ENCODE results near the gene OR1L4.

DNA sequence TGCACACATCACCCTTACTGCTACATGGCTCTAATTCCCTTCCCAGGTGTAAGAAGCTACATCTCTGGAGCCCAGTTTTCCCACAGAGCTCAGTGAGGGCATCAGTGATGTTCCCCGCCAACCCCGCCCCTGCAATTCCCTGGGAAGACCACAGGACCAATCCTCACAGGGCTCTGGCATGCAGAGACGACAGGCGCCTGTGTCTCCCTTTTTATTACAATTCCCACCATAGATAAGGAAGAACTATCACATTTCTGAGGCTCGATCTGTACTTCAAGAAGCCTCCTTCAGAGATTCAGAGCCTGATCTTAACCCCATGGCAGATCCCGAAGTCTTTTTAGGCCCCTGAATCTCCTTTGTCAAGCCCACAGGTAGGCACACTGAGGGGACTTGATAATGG lies 18.2 kb downstream of the OR1L4 start, which contains the start of gene OR1L6:
- TF ChIP-seq, protein P1, sequence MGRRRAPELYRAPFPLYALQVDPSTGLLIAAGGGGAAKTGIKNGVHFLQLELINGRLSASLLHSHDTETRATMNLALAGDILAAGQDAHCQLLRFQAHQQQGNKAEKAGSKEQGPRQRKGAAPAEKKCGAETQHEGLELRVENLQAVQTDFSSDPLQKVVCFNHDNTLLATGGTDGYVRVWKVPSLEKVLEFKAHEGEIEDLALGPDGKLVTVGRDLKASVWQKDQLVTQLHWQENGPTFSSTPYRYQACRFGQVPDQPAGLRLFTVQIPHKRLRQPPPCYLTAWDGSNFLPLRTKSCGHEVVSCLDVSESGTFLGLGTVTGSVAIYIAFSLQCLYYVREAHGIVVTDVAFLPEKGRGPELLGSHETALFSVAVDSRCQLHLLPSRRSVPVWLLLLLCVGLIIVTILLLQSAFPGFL (CRISPR knock-in tag; IDR thresholded peaks at IDR 0.05; ENCODE audit: borderline replicate concordance): no peak
- TF ChIP-seq NFYB (CRISPR knock-in tag; conservative IDR thresholded peaks at IDR 0.05; ENCODE audit: low read depth) (no peak), FOXJ3 (CRISPR knock-in tag; IDR thresholded peaks at IDR 0.05; ENCODE audit: borderline replicate concordance) (no peak), FOXK1 (CRISPR knock-in tag; IDR thresholded peaks at IDR 0.05) (no peak), GABPB1 (CRISPR knock-in tag; IDR thresholded peaks at IDR 0.05) (no peak), ELF4 (CRISPR knock-in tag; IDR thresholded peaks at IDR 0.05; ENCODE audit: low read depth) (no peak)
- TF ChIP-seq, protein P2, sequence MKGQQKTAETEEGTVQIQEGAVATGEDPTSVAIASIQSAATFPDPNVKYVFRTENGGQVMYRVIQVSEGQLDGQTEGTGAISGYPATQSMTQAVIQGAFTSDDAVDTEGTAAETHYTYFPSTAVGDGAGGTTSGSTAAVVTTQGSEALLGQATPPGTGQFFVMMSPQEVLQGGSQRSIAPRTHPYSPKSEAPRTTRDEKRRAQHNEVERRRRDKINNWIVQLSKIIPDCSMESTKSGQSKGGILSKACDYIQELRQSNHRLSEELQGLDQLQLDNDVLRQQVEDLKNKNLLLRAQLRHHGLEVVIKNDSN (CRISPR knock-in tag; IDR thresholded peaks at IDR 0.05): no peak
- TF ChIP-seq, protein P3, sequence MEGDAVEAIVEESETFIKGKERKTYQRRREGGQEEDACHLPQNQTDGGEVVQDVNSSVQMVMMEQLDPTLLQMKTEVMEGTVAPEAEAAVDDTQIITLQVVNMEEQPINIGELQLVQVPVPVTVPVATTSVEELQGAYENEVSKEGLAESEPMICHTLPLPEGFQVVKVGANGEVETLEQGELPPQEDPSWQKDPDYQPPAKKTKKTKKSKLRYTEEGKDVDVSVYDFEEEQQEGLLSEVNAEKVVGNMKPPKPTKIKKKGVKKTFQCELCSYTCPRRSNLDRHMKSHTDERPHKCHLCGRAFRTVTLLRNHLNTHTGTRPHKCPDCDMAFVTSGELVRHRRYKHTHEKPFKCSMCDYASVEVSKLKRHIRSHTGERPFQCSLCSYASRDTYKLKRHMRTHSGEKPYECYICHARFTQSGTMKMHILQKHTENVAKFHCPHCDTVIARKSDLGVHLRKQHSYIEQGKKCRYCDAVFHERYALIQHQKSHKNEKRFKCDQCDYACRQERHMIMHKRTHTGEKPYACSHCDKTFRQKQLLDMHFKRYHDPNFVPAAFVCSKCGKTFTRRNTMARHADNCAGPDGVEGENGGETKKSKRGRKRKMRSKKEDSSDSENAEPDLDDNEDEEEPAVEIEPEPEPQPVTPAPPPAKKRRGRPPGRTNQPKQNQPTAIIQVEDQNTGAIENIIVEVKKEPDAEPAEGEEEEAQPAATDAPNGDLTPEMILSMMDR (IDR thresholded peaks at IDR 0.05): no peak
- TF ChIP-seq, protein P4, sequence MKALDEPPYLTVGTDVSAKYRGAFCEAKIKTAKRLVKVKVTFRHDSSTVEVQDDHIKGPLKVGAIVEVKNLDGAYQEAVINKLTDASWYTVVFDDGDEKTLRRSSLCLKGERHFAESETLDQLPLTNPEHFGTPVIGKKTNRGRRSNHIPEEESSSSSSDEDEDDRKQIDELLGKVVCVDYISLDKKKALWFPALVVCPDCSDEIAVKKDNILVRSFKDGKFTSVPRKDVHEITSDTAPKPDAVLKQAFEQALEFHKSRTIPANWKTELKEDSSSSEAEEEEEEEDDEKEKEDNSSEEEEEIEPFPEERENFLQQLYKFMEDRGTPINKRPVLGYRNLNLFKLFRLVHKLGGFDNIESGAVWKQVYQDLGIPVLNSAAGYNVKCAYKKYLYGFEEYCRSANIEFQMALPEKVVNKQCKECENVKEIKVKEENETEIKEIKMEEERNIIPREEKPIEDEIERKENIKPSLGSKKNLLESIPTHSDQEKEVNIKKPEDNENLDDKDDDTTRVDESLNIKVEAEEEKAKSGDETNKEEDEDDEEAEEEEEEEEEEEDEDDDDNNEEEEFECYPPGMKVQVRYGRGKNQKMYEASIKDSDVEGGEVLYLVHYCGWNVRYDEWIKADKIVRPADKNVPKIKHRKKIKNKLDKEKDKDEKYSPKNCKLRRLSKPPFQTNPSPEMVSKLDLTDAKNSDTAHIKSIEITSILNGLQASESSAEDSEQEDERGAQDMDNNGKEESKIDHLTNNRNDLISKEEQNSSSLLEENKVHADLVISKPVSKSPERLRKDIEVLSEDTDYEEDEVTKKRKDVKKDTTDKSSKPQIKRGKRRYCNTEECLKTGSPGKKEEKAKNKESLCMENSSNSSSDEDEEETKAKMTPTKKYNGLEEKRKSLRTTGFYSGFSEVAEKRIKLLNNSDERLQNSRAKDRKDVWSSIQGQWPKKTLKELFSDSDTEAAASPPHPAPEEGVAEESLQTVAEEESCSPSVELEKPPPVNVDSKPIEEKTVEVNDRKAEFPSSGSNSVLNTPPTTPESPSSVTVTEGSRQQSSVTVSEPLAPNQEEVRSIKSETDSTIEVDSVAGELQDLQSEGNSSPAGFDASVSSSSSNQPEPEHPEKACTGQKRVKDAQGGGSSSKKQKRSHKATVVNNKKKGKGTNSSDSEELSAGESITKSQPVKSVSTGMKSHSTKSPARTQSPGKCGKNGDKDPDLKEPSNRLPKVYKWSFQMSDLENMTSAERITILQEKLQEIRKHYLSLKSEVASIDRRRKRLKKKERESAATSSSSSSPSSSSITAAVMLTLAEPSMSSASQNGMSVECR (CRISPR knock-in tag; IDR thresholded peaks at IDR 0.05; ENCODE audit: borderline replicate concordance): no peak
- TF ChIP-seq, protein P5, sequence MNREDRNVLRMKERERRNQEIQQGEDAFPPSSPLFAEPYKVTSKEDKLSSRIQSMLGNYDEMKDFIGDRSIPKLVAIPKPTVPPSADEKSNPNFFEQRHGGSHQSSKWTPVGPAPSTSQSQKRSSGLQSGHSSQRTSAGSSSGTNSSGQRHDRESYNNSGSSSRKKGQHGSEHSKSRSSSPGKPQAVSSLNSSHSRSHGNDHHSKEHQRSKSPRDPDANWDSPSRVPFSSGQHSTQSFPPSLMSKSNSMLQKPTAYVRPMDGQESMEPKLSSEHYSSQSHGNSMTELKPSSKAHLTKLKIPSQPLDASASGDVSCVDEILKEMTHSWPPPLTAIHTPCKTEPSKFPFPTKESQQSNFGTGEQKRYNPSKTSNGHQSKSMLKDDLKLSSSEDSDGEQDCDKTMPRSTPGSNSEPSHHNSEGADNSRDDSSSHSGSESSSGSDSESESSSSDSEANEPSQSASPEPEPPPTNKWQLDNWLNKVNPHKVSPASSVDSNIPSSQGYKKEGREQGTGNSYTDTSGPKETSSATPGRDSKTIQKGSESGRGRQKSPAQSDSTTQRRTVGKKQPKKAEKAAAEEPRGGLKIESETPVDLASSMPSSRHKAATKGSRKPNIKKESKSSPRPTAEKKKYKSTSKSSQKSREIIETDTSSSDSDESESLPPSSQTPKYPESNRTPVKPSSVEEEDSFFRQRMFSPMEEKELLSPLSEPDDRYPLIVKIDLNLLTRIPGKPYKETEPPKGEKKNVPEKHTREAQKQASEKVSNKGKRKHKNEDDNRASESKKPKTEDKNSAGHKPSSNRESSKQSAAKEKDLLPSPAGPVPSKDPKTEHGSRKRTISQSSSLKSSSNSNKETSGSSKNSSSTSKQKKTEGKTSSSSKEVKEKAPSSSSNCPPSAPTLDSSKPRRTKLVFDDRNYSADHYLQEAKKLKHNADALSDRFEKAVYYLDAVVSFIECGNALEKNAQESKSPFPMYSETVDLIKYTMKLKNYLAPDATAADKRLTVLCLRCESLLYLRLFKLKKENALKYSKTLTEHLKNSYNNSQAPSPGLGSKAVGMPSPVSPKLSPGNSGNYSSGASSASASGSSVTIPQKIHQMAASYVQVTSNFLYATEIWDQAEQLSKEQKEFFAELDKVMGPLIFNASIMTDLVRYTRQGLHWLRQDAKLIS (CRISPR knock-in tag; IDR thresholded peaks at IDR 0.05; ENCODE audit: borderline replicate concordance): no peak
- TF ChIP-seq, protein P6, sequence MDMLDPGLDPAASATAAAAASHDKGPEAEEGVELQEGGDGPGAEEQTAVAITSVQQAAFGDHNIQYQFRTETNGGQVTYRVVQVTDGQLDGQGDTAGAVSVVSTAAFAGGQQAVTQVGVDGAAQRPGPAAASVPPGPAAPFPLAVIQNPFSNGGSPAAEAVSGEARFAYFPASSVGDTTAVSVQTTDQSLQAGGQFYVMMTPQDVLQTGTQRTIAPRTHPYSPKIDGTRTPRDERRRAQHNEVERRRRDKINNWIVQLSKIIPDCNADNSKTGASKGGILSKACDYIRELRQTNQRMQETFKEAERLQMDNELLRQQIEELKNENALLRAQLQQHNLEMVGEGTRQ (CRISPR knock-in tag; IDR thresholded peaks at IDR 0.05): no peak
